Sciatic nerve (tissue), 2 donors: ENCODE data around the gene MAIP1. TPM values are rescaled to one million over a fixed set of nuclear protein-coding genes. Genes with fewer than 3 reads are reported as not detected.

Source experiments
- ATAC-seq: fragments of 200-7000 bp; cut with Tn5 transposase; one replicate; pipeline ENCODE4 v1.9.1; 2020; ENCODE audit warnings: mild to moderate bottlenecking, moderate library complexity
- DNase-seq: peaks from one replicate; pipeline ENCODE4 v3.0.0-alpha.2; 2020; ENCODE audit warnings: low spot score
- intact Hi-C: fragments of 100-400 bp; cut with DNase I; formaldehyde crosslinking; loops from one replicate; pipeline ENCODE4 v1.14.2; 2022
- total RNA-seq: library from RNA; stranded (reverse); fragmentation: NEBNext Ultra II Directional; extraction: Animal tissue kit (Norgen Biotek cat#: 25700); gene quantifications from one replicate; pipeline ENCODE4 v1.2.1, GENCODE V29; 2021
- donor health status: DM: no; HTN: no; CAD: no.
- donor health status: DM: no; HTN: no; CAD: no.

MAIP1 gene
- total RNA-seq, 1 donor from 2014 or later = 12.6 TPM

DNA sequence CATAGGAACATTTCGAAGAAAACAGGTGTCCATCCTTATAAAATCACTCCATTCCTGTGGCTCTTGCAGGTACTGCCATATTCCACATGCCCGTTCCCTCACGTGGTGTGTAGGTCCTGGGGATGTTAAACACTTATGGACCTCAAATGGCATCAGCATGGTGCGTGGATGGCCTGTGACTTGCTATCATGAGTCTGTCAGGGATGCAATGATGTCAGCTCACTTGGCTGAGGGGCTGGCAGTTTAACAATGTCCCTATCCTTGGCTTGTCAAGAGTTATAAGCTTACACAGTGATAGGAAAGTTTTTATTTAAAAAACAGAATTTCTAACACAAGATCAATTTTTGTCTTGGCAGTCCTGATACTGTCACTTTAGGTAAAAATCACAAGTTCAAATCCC is 28.8 kb downstream of the MAIP1 start:
- intact Hi-C loops = loop anchor here (5.0 kb wide), 1 partner anchor 498 kb away; no protein-coding TSS in a partner anchor
- no peak for ATAC-seq
- no peak for DNase-seq

DNA sequence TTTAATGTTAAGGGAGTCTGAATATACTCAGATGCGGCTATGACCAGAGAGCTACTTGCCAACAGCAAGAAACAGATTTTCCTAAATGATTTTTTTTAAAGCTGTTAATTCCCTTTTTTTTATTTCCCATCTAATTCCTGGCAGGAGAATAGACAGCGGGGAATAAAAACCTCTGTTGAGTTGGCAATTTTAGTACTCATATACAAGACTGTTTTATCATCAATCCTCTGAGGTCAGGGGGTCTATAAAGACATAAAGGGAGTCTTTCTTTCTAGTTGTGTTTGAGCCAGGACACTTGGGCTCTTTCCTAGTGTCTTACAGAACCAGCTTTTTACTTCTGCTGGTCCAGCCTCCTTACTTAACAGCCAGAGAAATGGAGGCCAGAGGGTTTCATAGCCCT is 29.4 kb downstream of the MAIP1 start:
- peak; percentile 79 for ATAC-seq
- intact Hi-C loops = loop anchor here (5.0 kb wide), 1 partner anchor 498 kb away; no protein-coding TSS in a partner anchor

DNA sequence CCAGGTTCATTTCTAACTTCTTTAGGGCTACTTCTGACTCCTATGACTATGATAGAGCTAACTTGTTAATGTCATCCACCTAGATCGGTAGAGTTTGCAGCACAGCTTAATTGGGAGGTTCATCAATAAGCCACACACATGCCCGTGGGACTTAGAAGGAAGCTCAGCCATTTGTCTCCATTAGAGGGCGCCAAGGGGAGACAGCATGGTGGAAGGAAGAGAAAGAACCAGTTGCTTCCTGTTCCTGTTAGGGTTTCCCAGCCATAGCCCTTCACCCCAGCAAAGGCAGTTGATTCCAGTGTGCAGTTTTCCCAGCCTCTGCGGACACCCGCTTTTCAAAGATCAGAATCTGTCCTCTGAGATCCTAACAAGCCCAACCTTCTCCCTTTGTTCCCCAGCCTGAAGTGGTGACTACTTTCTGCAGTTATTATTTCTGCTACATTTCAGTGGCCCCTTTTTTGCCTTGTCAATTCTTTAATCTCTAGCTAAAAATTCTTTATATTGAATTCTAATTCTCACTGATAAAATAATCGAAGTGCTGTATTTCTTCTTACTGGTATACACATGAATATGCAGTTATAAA is 30.3 kb downstream of the MAIP1 start:
- ATAC-seq = peak; percentile 48
- DNase-seq = peak; percentile 62
- intact Hi-C loops = no loop called here

More for the DNA sequence above, 29.4 kb downstream of the MAIP1 start:
- no peak for DNase-seq

DNA sequence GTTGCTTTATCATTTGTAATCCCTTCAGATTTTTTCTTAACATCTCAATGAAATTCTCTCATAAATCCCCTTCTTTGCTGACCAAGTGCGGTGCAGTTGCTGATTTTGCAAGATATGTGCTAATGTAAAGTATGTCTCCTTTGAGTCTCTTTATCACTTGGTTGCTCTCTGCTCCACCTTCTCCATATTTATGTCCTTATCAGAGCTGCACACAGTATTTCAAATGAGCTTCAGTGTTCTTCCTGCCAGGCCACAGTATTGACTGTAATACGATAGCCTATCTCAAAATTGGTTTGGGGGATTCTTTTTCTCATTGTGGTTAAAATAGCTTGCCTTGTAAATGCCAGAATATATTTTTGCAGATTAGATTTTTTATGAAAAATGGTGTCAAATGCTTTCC is 32.2 kb downstream of the MAIP1 start:
- ATAC-seq = no peak
- DNase-seq = no peak
- intact Hi-C loops = no loop called here

DNA sequence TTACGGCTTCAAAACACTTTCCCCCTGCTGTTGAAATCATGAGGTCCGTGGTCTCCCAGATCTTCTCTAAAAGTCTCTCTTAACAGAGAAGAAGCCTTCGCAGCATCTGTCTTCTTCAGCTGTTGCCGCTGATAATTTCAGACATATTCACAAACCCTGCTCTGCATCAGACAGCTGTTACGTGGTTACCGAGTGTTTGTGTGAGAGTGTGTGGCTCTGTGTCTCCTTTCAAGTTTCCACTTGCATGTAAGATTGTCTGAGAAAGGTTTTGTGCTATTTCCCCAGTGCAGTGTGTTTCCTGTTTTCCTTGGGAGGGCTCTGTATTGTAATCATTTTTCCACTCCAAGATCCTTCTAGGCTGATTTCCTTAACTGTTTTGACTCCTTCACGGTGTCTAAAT is 32.8 kb downstream of the MAIP1 start:
- ATAC-seq = peak; percentile 74
- intact Hi-C loops = no loop called here
- no peak for DNase-seq

DNA sequence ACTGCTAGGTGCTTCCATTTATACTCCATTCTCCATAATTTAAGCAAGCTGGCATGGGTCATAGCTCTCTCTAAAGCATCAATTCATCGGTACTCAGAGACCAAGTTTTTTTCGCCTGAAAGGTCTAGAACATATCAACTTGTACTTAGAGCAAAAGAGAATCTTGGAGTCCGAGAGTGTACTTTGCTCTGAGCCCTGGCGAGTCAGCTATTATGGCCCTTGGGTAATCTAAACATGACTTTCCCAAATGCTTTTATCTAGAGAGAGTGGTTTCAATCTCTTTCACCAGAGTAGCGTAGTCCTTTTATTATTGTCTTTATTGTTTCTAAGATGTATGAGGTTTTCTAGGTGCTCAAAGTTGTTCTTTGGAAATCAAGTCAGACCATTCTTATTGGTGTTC is 34.4 kb downstream of the MAIP1 start:
- intact Hi-C loops = no loop called here
- no peak for DNase-seq
- ATAC-seq = no peak

DNA sequence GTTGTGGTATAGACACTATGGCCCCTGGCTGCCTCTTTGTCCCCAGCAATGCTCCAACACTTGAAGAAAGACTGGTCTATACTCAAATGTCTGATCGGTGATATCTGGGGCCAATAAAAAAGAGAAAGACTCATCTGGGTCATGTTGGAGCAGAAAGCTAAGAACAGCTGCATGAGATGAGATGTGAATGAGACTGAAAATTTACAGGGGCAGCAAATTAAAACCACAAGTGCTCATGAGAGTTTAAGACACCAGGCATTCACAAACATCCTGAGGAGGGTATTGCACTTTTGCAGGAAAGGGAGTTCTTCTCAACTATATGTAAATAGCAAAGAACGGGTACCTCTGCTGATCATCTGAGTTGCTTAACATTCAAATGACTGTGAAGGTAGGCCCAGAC is 36.3 kb downstream of the MAIP1 start:
- no peak for DNase-seq
- no peak for ATAC-seq
- intact Hi-C loops = no loop called here

DNA sequence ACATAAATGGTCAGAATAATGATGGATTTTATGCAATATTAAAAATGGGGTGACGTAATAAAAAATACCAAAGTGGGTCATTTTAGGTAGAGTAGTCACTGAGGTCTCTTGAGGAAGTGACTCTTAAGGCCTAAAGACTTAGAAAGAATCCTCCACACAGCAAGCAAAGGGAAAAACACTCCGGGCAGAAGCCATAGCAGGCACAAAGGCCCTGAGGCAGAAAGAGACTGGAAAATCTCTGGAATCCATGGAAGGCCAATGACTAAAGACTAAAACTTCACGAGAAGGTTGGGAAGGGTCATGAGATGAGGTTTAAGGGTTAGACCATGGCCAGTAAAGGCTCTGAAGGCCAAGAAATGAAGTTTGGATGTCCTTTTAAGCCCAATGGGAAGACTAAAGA is 36.9 kb downstream of the MAIP1 start:
- intact Hi-C loops = no loop called here
- ATAC-seq (no peak), DNase-seq (no peak)

DNA sequence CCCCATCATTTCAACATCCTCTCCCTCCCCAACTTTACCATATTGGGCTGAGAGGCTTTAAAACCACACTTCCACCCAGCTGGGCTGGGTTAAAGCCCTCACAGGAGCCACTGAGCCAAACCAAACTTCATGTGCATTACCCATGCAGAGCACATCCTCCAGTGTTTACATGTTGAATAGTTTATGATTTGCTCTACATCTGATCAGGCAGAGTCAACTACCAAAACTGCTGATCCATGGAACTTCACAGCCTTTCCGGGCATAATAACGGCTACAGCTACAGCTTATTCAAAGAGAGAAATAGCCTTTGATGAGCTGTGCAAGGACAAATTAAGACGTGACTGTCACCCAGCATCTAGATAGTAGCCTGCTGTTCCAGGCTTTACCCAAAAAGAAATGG is 39.0 kb downstream of the MAIP1 start:
- intact Hi-C loops = no loop called here
- DNase-seq (no peak), ATAC-seq (no peak)

DNA sequence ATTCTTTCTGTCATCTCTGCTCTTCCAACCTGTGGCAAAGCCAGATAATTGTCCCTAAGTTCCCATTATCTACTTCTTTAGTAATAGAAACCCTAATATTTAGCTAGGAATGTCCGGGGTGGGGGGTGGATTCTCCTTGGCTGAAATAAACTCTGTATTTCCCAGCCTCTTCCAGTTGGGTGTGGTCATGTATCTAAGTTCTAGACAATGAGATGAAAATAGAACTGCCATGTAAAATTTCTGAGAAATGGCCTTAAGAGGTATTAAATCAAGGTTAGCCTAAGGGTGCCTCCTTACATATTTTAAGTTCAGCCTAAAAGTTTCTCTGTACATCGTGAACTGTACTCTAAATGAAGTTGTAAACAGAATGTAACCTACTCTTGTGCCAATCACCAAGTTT is 39.5 kb downstream of the MAIP1 start:
- DNase-seq = no peak
- intact Hi-C loops = no loop called here
- no peak for ATAC-seq

DNA sequence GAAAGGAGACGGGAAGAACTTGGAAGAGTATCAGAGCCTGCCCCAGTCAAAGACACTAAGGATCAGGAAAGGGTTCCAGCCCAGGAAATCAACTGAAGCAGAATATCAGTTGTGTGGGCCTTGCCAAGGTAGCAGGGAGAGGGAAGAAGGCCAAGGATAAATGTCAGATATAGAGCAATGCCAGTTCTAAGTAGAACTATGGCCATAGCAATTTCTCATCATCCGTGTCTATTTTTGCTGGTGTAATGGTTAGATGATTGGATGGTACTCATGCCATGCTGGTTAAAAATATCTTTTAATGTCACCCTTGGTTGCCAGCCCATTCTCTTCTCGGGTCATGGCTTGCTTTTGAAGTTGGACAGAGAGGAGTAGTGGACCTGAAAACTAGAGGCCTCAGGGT is 41.9 kb downstream of the MAIP1 start:
- ATAC-seq = no peak
- intact Hi-C loops = no loop called here
- no peak for DNase-seq

DNA sequence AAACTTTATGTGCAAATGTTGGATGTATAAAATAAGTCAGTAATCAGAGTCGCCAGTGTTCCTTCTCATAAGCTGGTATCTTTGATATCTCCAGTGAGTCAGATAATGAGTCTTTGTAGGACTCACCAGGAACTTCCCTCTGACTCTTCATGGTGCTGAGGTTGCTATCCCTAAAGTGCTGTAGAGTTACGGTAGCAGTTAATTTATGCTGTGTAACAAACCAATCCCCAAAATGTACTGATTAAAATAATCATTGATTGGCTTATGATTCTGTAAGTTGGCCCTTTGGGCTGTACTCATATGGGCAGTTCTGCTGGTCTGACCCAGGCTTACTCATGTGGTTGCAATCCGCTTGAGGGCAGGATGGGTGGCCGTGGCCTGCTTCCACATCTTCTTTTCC is 43.8 kb downstream of the MAIP1 start:
- ATAC-seq = no peak
- no peak for DNase-seq
- intact Hi-C loops = no loop called here

DNA sequence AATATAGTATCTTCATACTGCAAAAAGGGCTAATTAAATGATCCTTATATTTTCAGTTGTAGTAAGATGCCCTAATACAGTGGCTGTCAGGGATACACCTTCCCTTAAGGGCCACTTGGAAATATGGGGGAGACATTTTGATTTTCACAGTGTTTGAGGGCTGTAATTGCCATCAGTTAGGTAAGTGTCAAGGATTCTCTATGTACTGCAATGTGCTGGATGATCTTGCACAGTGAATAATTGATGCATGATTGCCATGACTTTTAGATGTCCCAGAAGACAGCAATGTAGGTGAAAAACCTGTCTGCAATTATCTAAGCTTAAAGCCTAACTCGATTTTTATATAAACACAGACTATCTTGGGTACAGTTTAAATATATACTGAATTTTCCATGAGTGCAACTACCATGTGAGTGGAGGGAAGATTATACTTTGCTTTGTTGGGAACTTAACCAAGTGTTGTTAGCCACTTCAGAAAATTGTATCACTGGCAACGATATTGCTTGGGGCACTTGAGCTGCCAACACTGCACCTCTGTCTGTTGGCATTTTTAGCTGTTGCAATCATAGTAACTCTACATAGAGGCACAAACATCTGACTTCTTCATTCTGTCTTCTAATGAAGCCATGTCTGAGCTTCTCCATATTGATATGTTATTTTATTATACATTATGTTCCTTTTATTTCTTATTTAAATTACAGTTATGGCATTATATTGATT is 45.2 kb downstream of the MAIP1 start:
- DNase-seq = no peak
- no peak for ATAC-seq
- intact Hi-C loops = no loop called here

DNA sequence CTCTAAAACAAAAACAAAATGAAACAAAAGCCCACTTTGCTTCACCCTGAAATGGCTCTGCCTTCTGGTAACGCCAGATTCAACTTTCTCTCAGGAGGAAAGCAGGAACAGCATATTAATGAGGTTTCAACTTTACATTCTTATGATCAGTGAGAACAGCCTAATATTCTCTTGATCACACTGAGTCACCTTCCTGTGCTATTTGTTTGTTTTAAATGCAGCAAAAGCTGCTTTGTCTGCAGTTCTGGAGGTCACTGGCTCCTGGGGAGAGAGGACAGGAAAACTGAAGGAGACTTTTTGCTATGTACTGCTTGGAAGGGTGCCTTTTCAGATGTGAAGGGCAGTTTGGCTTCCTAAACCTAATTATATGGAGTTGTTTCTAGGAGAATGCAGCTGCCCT is 48.1 kb downstream of the MAIP1 start:
- no peak for DNase-seq
- intact Hi-C loops = no loop called here

DNA sequence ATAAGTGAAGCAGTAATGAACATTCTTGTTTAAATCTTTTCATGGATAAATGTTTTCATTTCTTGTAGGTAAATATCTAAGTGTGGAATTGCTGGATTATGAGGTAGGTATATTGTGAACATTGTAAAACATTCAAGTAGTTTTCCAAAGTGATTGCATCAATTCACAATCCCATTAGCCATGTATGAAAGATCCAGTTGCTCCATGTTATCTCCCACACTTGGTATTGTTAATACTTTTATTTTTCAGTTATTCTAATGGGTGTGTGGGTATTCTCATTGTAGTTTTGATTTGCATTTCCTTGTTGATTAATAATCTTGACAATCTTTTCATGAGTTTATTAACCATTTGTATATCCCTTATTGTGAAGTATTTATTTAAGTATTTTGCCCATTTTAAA is 50.3 kb downstream of the MAIP1 start:
- intact Hi-C loops = no loop called here
- DNase-seq = no peak
- no peak for ATAC-seq

More for the DNA sequence above, 48.1 kb downstream of the MAIP1 start:
- ATAC-seq = no peak

DNA sequence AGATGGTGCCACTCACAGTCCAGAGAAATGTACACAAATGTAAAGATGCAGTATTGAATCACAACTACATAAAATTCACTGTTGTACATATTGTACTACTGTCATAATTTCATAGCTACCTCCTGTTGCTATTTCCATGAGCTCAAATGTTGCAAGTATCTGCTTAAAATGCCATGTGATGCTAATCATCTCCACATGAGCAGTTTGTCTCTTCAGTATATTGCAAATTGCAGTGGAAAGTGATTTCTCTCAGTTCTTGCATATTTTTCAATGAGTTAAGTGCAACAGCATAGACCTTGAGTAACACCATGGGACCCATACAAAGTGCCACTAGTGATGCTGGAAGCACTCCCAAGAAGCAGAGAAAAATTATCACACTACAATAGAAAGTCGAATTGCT is 51.9 kb downstream of the MAIP1 start:
- intact Hi-C loops = no loop called here
- ATAC-seq = no peak
- no peak for DNase-seq

DNA sequence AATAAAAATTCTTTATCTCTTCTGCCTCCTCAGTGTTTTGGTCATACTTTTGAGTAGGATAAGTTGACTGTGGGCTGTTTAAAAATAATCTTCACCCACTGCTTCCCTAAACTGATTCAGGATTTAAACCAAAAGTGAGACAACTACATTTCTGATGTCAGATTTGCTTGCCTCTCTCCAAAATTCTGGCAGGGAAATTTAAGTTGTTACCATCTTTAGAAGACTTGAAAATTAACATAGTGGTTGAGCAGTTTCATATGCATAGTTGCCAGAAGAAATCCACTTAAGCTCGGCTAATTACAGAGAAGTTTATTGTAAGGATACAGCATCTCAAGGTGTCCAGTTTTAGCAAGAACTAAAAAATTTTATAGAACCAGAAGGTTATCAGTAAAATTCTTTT is 57.0 kb downstream of the MAIP1 start:
- DNase-seq (no peak), ATAC-seq (no peak)
- intact Hi-C loops = no loop called here
